IPS-15b (cell line): ENCODE results near the gene TMEM186.
"Not testable (repeated sequence)": the region's sequence is repeated elsewhere in the genome, so short reads cannot be mapped to it uniquely, and the experiment has no call there.

Source experiments
- H3K27me3 ChIP-seq: one replicate; pipeline ENCODE4 v1.6.1; 2013; ENCODE audit warnings: low read length; ENCODE audit not compliant: control insufficient read depth, insufficient read depth
- H3K36me3 ChIP-seq: one replicate; pipeline ENCODE4 v1.6.1; 2013; ENCODE audit warnings: low read length; ENCODE audit not compliant: control insufficient read depth, insufficient read depth
- H3K4me1 ChIP-seq: one replicate; pipeline ENCODE4 v1.6.1; 2013; ENCODE audit warnings: mild to moderate bottlenecking, low read length; ENCODE audit not compliant: control insufficient read depth, insufficient read depth
- H3K4me3 ChIP-seq: one replicate; pipeline ENCODE4 v1.5.1; 2013; ENCODE audit warnings: low read depth, low read length
- H3K9ac ChIP-seq: one replicate; pipeline ENCODE4 v1.6.1; 2013; ENCODE audit warnings: low read depth, mild to moderate bottlenecking, low read length
- H3K9me3 ChIP-seq: one replicate; pipeline ENCODE4 v1.6.1; 2013; ENCODE audit warnings: mild to moderate bottlenecking, low read length; ENCODE audit not compliant: control insufficient read depth, insufficient read depth

Gene TMEM186

GRCh38 chr16:8786316-8786715 is 11.1 kb downstream of the TMEM186 start:
- H3K9ac ChIP-seq, H3K9me3 ChIP-seq: not testable (repeated sequence)

GRCh38 chr16:8785408-8785807 is 12.0 kb downstream of the TMEM186 start:
- no peaks in the 10 kb centered on the region for H3K9me3 ChIP-seq
- no peaks in the 10 kb centered on the region for H3K36me3 ChIP-seq
- H3K27me3 ChIP-seq = no peaks in the 10 kb centered on the region
- H3K9ac ChIP-seq = no peak overlapping the region
- no peak overlapping the region for H3K4me3 ChIP-seq
- no peaks in the 10 kb centered on the region for H3K4me1 ChIP-seq

More at GRCh38 chr16:8786316-8786715, 11.1 kb downstream of the TMEM186 start:
- not testable (repeated sequence) for H3K4me1 ChIP-seq, H3K36me3 ChIP-seq, H3K4me3 ChIP-seq, H3K27me3 ChIP-seq

GRCh38 chr16:8782673-8783072 is 14.8 kb downstream of the TMEM186 start:
- Histone ChIP-seq H3K9me3 (no peaks in the 10 kb centered on the region), H3K27me3 (no peaks in the 10 kb centered on the region), H3K36me3 (no peaks in the 10 kb centered on the region), H3K9ac (no peak overlapping the region), H3K4me3 (no peak overlapping the region), H3K4me1 (no peaks in the 10 kb centered on the region)

GRCh38 chr16:8781797-8782196 is 15.6 kb downstream of the TMEM186 start:
- Histone ChIP-seq H3K9me3 (no peaks in the 10 kb centered on the region), H3K9ac (no peak overlapping the region), H3K27me3 (no peaks in the 10 kb centered on the region), H3K36me3 (no peaks in the 10 kb centered on the region), H3K4me3 (no peak overlapping the region), H3K4me1 (no peaks in the 10 kb centered on the region)

- Histone ChIP-seq H3K27me3 (no peaks in the 10 kb centered on the region), H3K36me3 (no peaks in the 10 kb centered on the region), H3K9ac (no peak overlapping the region), H3K4me1 (no peaks in the 10 kb centered on the region), H3K9me3 (no peaks in the 10 kb centered on the region), H3K4me3 (no peak overlapping the region)
Observed at GRCh38 chr16:8777217-8777616, 20.2 kb downstream of the TMEM186 start.

- no peak overlapping the region for H3K9ac ChIP-seq
- H3K27me3 ChIP-seq = no peaks in the 10 kb centered on the region
- no peak overlapping the region for H3K4me3 ChIP-seq
- no peaks in the 10 kb centered on the region for H3K36me3 ChIP-seq
- no peaks in the 10 kb centered on the region for H3K4me1 ChIP-seq
- H3K9me3 ChIP-seq = no peaks in the 10 kb centered on the region
Observed at GRCh38 chr16:8776129-8776584, 21.3 kb downstream of the TMEM186 start.

GRCh38 chr16:8775359-8775758 is 22.1 kb downstream of the TMEM186 start:
- no peaks in the 10 kb centered on the region for H3K36me3 ChIP-seq
- no peak overlapping the region for H3K9ac ChIP-seq
- H3K4me3 ChIP-seq = no peak overlapping the region
- no peaks in the 10 kb centered on the region for H3K27me3 ChIP-seq
- no peaks in the 10 kb centered on the region for H3K4me1 ChIP-seq
- no peaks in the 10 kb centered on the region for H3K9me3 ChIP-seq

GRCh38 chr16:8774208-8774607 is 23.2 kb downstream of the TMEM186 start:
- Histone ChIP-seq H3K4me3 (no peak overlapping the region), H3K9me3 (no peaks in the 10 kb centered on the region), H3K36me3 (no peaks in the 10 kb centered on the region), H3K27me3 (no peaks in the 10 kb centered on the region), H3K4me1 (no peaks in the 10 kb centered on the region), H3K9ac (no peak overlapping the region)

GRCh38 chr16:8773537-8773936 is 23.9 kb downstream of the TMEM186 start:
- H3K27me3 ChIP-seq = no peaks in the 10 kb centered on the region
- H3K4me1 ChIP-seq = no peaks in the 10 kb centered on the region
- no peaks in the 10 kb centered on the region for H3K36me3 ChIP-seq
- H3K9ac ChIP-seq = no peak overlapping the region
- no peak overlapping the region for H3K4me3 ChIP-seq
- no peaks in the 10 kb centered on the region for H3K9me3 ChIP-seq

- Histone ChIP-seq H3K9me3 (no peaks in the 10 kb centered on the region), H3K36me3 (no peaks in the 10 kb centered on the region), H3K4me1 (peaks cover 6% of the 10 kb centered on the region), H3K27me3 (no peaks in the 10 kb centered on the region), H3K9ac (no peak overlapping the region), H3K4me3 (no peak overlapping the region)
Observed at GRCh38 chr16:8768692-8769091, 28.7 kb downstream of the TMEM186 start.

GRCh38 chr16:8768283-8768682 is 29.2 kb downstream of the TMEM186 start:
- H3K9ac ChIP-seq = no peak overlapping the region
- no peaks in the 10 kb centered on the region for H3K36me3 ChIP-seq
- H3K4me1 ChIP-seq = peaks cover 6% of the 10 kb centered on the region
- no peaks in the 10 kb centered on the region for H3K27me3 ChIP-seq
- no peaks in the 10 kb centered on the region for H3K9me3 ChIP-seq
- no peak overlapping the region for H3K4me3 ChIP-seq

- no peak overlapping the region for H3K4me3 ChIP-seq
- no peak overlapping the region for H3K9ac ChIP-seq
- no peaks in the 10 kb centered on the region for H3K9me3 ChIP-seq
- H3K27me3 ChIP-seq = no peaks in the 10 kb centered on the region
- no peaks in the 10 kb centered on the region for H3K36me3 ChIP-seq
- peaks cover 6% of the 10 kb centered on the region for H3K4me1 ChIP-seq
Observed at GRCh38 chr16:8767176-8767575, 30.3 kb downstream of the TMEM186 start.
